ENCODE results near the gene PABPC5.

The PABPC5 gene

GRCh38 chrX:91434351-91435168, at the start of gene PABPC5:
Gene PABPC5 (plus strand): TSS chrX:91434839. CDS start chrX:91435578, 739 bp downstream.
- peak within 1 kb of the TSS; percentile 39 for H3K4me3 ChIP-seq (ENCODE audit: control insufficient read depth, low read depth, low read length)
- no peak for TF ChIP-seq CTCF (IDR thresholded peaks at IDR 0.05; ENCODE audit: control insufficient read depth, insufficient read depth, low read depth, low read length, missing control alignments)
- peak; percentile 35 for DNase-seq (ENCODE audit: low read depth)

- no peak overlapping the region for H3K4me3 ChIP-seq (ENCODE audit: control insufficient read depth, low read depth, low read length)
- no peak for TF ChIP-seq CTCF (IDR thresholded peaks at IDR 0.05; ENCODE audit: control insufficient read depth, insufficient read depth, low read depth, low read length, missing control alignments)
- no peak for DNase-seq (ENCODE audit: low read depth)
Observed at GRCh38 chrX:91389026-91389425, 45.6 kb upstream of the PABPC5 start.

- peak; percentile 27 for TF ChIP-seq CTCF (IDR thresholded peaks at IDR 0.05; ENCODE audit: control insufficient read depth, insufficient read depth, low read depth, low read length, missing control alignments)
- no peak overlapping the region for H3K4me3 ChIP-seq (ENCODE audit: control insufficient read depth, low read depth, low read length)
- no peak for DNase-seq (ENCODE audit: low read depth)
Observed at GRCh38 chrX:91414713-91415112, 19.9 kb upstream of the PABPC5 start.

- peak overlapping the region; percentile 39 for H3K4me3 ChIP-seq (ENCODE audit: control insufficient read depth, low read depth, low read length)
- DNase-seq (ENCODE audit: low read depth) = no peak
Observed at GRCh38 chrX:91435395-91435794, 756 bp downstream of the PABPC5 start.

More at GRCh38 chrX:91435395-91435794, 756 bp downstream of the PABPC5 start:
- no peak for TF ChIP-seq CTCF (IDR thresholded peaks at IDR 0.05; ENCODE audit: control insufficient read depth, insufficient read depth, low read depth, low read length, missing control alignments)
